ENCODE measurements around the gene PHIP.

Gene PHIP

DNA sequence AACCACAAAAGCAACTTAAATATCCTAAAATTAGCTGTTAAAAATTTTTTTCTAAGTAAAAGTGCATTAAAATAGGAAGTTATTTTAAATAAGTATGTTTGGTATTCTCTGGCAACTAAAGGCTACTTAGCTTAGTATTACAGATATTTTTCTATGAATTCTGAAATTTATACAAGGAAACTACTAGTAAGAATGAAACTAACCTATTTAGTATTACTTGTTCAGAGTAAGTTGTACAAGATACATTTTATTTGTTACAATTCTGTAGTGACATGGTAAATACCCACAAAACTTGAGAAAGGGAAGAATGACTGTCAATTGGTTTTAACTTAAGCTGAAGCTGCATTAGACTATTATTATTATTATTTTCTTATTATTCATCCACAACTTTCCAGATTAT lies 6.5 kb downstream of the PHIP start:
- no peak for DNase-seq (ENCODE audit: insufficient read length, low spot score)
- no peak for FAIRE-seq

DNA sequence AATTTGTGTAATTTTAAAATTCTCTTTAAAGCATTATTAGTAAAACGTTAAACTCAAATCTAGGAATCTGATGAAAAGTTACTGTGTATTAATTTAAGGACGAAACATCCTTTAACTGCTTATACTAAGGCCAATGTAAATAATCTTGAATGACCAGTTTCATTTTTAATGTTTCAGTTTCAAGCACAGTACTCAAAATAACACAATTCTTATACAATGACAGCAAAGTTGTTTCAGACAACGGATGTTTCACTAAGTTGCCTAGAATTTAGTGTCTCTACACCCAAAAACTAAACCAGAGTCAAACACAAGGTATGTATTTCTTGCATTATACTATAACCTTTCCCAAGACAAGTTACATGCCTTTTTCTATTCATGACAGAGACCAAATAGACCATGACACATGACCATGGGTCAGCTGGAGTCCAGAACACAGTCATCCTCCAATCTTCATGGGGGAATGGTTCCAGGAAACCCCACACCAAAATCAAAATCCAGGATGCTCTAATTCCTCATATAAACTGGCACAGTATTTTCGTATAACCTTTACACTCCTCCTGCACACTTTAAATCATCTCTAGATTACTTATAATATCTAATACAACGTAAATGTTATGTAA lies 7.7 kb downstream of the PHIP start:
- DNase-seq (ENCODE audit: insufficient read length, low spot score) (no peak), FAIRE-seq (peak; percentile 93)

DNA sequence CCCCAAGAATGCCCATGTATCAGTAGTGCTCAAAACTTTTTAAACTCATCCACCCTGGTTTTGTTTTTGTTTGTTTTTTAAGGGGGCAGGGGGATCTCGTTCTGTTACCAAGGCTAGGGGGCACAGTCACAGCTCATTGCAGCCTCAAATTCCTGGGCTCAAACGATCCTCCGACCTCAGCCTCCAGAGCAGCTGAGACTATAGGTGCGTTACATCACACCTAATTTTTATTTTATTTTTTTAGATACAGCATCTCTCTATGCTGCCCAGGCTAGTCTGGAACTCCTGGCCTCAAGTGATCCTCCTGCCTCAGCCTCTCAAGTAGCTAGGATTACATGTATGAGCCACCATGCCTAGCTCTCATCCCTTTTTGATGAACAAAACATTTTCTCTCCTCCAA lies 11.2 kb downstream of the PHIP start:
- no peak for FAIRE-seq

DNA sequence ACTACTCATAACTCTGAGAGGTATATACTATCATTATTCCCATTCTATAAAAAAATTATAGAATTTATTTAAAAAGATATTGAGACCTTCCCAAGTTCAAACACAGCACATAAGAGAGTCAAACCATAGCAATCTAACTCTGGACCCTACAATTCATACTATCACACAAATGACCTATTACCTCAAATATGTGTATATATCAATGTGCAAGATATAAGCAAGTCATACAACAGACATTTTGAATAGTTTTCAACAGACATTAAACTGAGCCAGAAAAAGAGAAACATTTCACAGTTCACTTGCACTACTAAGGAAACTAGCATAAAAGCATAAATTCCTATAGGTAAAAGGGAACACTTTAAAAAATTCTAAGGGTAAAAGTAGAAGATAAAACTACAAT lies 11.7 kb downstream of the PHIP start:
- DNase-seq (ENCODE audit: insufficient read length, low spot score) (no peak), FAIRE-seq (no peak)

More for the DNA sequence above, 11.2 kb downstream of the PHIP start:
- no peak for DNase-seq (ENCODE audit: insufficient read length, low spot score)

DNA sequence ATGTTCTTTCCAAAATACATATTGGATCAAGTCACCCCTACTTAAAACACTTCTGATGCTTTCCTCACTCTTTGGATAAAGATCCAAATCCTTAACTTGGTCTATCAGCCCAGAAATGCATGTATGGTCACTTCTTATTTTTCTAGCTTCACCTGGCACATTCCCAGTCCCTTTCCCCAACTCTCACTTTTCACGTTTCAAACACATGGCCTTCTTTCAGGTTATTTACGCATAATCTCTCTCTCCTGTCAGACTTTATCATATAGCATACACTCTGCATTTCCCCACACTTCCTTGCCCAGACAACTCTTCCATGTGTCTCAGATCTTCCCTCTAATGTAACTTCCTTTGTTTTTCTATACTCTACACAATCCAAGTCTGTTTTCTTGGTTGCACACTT lies 12.8 kb downstream of the PHIP start:
- DNase-seq (ENCODE audit: insufficient read length, low spot score) = no peak
- no peak for FAIRE-seq

DNA sequence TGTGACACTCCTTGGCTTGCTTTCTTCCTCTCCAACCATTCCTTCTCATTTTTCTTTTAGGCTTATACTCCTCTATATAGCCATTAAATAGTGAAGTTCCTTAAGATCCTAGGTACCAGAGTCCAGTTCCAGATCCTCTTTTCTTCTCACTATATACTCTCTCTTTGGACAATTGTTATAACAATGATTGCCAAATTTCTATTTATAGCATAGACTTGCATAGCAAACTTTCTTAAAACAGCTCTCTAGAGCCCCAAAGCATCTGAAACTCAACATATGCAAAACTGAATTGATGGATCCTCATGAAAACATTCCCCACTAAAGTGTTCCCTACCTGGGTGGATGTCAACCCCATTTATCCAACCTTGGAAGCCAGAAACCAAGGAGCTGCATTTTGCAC lies 13.4 kb downstream of the PHIP start:
- DNase-seq (ENCODE audit: insufficient read length, low spot score) (no peak), FAIRE-seq (no peak)

DNA sequence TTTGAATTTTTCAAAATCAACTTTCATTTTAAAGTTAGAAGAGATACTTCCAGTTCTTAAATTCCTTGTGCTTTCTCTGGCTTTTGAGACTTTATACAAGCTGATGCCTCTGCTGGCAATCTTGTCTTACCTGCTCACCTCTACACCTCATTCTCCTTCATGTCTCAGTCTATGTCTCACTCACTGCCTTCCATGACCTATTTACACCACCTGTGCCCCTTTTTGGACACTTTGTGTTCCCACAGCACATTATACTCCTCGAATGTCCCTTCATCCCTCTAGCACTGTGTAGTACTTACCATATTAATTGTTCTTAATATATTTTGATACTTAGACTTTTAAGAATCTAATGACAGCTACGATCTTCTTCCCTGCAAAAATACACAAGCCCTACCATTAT lies 15.3 kb downstream of the PHIP start:
- no peak for FAIRE-seq

DNA sequence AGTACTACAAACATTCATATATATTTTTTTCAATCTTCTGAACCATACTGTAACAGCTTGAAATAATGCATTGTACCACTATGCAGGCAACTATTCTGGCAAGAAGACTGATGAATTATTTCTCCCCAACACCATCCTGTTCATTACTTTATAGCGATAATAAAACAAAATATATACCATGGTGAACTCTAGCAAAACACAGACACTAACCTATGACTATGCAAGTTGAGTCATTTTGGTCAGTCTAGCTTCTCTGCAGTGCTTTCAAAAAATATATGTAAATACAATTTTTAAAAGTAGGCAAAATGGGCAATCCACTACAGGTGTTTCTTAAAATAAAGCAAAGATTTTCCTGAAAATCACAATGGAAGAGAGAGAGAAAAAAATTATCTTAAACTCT lies 20.3 kb downstream of the PHIP start:
- no peak for FAIRE-seq
- no peak for DNase-seq (ENCODE audit: insufficient read length, low spot score)

More for the DNA sequence above, 15.3 kb downstream of the PHIP start:
- DNase-seq (ENCODE audit: insufficient read length, low spot score) = no peak

DNA sequence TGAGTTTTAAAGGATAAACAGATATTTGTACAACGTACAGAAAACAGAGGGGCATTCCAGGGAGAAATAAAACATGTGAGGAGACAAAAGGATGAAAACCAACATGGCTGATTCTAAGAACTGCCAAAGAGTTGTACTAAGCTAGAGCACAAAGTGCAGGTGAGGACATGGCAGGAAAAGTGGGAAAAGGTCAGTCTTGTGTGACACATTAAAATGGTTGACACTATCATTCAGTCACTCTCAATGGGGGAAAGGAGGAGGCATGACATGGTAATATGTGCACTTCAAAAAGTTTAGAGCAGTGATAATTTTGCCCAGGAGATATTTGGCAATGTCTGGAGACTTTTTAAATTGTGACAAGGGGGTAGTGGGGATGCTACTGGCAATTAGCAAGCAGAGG lies 21.8 kb downstream of the PHIP start:
- DNase-seq (ENCODE audit: insufficient read length, low spot score) (no peak), FAIRE-seq (no peak)

DNA sequence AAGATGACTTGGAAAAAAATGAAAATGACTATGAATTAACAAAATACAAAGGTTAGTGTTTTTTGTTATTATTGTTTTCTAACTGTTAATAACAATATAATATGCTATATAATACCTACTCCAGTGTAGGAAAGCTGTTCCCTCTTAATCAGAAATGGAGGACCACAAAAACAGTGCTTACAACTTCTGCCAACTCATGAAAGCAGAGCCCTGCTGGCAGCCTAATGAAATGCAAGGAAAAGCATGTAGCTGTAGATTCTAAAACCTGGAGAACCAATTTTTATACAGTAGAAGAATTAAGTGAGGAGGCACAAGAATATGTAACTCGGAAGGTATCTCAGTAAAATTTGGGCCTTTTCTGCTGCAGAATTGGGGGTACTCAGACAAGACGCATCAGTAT lies 29.4 kb downstream of the PHIP start:
- no peak for DNase-seq (ENCODE audit: insufficient read length, low spot score)
- FAIRE-seq = peak; percentile 56

DNA sequence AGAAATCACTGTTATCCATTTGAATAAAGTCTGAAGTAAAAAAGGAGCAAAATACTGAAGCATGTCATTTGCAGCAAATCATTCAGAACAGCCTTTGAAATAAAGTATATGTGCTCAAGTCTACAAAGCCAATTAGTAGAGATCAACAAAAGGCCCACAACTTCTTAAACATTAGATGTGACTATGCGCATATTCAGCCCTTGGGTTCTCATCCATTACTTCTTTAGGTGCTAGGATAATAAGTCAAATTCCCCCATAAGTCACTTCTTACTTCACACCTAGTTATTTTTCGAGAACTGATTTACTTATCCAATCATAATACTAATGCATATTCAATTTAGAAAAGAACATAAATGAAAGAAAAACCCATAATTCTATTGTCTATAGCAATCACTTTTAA lies 31.0 kb downstream of the PHIP start:
- no peak for DNase-seq (ENCODE audit: insufficient read length, low spot score)
- no peak for FAIRE-seq

DNA sequence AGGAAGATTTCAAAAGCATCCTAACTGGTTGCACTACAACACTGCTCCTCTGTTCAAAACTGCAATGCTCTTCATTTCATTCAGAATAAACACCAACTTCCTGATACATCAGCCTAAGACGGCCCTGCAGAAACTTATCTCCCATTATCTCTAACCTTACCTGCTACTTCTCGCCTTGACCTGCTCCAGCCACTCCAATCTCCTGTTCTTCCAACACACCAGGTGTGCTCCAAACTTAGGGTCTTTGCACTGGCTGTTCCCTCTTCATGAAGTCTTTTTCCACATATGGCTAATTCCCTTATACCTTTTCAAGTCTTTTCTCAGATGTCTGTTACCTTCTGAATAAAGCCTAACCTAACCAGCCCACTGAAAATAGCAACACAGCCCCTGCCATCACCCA lies 32.1 kb downstream of the PHIP start:
- FAIRE-seq = no peak
- no peak for DNase-seq (ENCODE audit: insufficient read length, low spot score)

DNA sequence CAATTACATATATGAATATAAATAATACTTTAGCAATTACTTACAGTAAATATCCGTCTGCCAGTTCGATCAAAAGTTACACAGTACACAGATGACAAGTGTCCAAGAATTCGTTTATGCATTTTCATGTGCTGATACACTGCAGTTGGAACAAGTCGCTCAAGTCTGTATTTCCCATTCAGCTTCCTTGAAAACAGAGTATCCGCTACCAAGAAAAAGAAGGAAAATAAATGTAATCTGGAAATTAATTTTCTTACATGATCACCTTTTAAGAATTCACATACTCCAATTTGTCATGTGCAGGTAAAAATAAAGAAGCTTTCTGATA lies 35.3 kb downstream of the PHIP start:
- peak; percentile 14 for FAIRE-seq
- DNase-seq (ENCODE audit: insufficient read length, low spot score) = no peak

DNA sequence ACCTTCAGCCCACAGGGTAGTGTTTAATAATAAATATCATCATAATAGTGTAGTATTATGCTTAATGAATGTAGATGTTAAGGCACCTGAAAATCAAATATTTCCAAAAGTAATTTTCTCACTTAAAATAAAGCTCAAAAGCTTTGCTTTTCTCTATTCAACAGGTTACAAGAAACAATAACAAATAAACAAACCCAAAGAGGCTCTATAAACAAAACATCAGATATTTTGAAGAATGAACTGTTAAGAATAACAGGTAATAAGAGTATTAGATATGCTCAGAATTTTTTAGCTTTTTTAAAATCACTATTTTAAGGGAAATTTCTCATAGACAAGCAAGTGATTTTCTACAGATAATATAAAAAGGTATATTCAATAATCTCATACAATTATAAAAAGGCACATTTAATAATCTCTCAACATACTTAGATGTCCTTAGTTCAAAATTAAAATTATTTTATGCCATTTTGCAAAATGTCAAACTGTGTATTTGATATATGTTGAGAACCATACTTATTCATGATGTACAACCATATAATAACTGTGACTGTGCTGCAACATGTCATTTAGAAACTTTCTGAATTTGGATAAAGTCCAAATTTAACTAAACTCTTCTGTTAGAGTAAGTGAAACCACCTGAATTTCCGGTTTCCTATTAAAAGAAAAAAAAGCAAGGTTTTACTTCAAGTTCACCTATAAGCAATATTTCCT lies 35.8 kb downstream of the PHIP start:
- DNase-seq (ENCODE audit: insufficient read length, low spot score) (no peak), FAIRE-seq (peak; percentile 89)

DNA sequence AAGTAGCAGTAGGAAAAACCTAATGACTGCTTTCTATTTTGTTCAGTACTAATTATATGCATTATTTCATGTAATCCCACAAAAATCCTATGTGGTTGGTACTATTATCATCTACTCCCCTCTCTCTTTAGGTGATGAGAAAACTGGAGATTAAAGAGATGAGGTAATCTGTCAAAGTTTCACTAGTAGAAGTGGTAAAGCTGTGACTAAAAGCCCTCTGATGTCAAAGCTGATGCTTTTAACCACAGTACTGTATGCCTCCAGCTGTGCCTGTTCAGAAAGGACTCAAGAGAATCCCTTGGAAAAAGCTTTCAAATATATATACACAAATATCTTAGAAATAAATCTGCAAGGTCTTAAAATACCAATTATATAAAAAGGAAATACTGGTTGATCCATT lies 38.0 kb downstream of the PHIP start:
- FAIRE-seq = no peak

DNA sequence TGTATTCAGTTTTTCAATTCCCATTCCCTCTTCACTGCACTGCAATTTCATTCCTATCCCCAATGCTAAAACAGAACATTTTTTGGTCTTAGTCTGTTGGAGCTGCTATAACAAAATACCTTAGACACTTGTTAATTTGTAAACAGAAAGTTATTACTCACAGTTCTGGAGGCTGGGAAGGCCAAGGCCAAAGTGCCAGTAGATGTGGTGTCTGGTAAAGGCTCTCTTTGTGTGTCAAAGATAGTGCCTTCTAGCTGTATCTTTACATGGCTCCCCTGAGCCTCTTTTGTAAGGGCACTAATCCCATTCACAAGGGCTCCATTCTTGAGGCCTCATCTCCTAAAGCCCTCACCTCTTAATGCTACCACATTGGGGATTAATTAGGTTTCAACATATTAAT lies 40.0 kb downstream of the PHIP start:
- DNase-seq (ENCODE audit: insufficient read length, low spot score) = no peak
- peak; percentile 64 for FAIRE-seq

More for the DNA sequence above, 38.0 kb downstream of the PHIP start:
- no peak for DNase-seq (ENCODE audit: insufficient read length, low spot score)

DNA sequence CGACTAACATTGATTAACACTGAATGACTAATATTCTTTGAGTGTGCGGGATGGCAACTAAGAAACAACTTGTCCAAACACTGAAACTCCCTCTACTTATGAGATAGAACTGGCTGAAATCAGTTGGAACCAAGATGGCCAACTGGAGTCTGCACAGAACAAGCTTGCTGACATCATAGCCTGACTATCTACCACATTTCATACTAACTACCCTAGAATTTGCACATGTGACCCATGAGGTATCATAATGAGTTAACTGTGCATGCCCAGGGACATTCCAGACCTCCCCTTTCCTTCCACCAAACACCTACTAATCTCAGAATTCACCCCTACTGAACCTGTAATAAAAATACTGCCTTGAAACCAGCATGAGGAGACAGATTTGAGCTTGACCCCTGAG lies 43.2 kb downstream of the PHIP start:
- no peak for FAIRE-seq
- no peak for DNase-seq (ENCODE audit: insufficient read length, low spot score)

DNA sequence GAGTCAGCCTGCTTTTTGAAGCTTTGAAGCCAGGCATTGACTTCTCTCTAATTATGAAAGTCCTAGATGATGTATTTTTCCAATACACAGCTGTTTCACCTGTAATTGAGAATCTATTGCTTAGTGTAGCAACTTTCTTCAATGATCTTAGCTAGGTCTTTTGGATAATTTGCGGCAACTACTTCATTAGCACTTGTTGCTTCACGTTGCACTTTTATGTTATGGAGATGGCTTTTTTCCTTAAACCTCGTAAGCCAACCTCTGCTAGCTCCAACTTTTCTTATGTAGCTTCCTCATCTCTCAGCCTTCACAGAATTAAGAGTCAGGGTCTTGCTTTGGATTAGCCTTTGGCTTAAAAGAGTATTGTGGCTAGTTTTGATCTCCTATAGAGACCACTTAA lies 44.8 kb downstream of the PHIP start:
- DNase-seq (ENCODE audit: insufficient read length, low spot score) (no peak), FAIRE-seq (no peak)

DNA sequence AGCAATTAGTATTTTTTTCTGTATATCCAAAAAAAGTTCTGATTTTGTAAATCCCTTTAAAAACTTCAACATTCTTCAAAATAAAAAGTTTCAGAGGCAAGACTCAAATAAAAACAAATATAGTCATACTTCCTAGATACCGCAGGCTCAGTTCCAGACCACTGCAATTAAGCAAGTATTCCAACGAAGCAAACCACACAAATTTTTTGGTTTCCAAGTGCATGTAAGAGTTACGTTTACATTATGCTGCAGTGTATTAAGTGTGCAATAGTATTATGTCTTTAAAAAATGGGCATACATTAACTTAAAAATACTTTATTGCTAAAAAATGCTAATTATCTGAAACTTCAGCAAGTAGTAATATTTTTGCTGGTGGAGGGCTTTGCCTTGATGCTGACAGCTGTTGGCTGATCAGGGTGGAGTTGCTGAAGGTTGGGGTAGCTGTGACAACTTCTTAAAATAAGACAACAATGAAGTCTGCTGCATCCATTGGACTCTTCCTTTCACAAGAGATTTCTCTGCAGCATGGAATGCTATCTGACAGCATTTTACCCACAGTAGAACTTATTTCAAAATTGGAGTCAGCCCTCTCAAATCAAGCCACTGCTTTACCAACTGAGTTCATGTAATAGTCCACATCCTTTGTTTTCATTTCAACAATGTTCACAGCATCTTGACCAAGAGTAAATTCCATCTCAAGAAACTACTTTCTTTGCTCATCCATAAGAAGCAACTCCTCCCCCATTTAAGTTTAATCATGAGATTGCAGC lies 46.0 kb downstream of the PHIP start:
- no peak for FAIRE-seq

DNA sequence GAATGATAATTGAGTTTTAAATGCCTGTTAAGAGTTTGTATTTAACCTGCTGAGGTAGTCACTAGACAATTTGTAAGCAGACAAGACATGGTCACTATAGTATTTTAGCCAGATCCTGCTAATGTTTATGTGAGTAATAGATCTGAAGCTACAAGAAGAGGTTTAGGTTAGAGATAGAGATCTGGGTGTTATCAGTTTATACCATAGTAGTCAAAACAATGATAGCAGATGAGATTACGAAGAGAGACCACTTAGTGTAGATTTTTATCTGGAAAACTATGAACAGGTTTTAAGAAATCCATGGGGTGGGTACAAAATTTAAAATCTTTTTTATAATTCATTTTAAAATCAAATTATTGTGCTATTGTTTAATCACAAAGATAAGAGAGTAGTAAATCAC lies 47.5 kb downstream of the PHIP start:
- FAIRE-seq (no peak), DNase-seq (ENCODE audit: insufficient read length, low spot score) (no peak)

More for the DNA sequence above, 46.0 kb downstream of the PHIP start:
- DNase-seq (ENCODE audit: insufficient read length, low spot score) = no peak

DNA sequence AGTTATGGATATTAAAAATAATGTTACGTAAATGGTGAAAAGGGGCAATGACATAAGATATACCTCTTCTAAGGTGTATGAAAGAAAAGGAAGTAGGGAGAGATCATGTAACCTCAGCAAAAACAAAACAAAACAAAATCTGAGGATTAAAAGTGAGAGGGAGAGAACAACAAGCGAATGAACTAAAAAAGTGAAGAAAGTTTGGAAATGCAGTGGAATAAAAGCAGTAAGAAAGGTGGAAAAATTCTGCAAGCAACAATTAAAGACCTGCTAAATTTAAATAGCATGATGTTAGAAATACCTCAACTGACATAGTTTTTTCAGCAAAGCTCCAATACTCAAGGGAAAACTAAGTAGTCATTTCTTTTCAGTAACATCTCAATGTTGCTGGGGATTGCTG lies 48.0 kb downstream of the PHIP start:
- DNase-seq (ENCODE audit: insufficient read length, low spot score) = no peak
- FAIRE-seq = no peak

Data from GM19239 (cell line).